Measurements from ENCODE around the gene KRTAP10-3. TPM values are rescaled to one million over a fixed set of nuclear protein-coding genes. Genes with fewer than 3 reads are reported as not detected.

The KRTAP10-3 gene
- total and polyA plus RNA-seq, 2 donors (not counting 3 experiments of a cell fraction or from before 2014, with no cell fraction given) = not detected

DNA sequence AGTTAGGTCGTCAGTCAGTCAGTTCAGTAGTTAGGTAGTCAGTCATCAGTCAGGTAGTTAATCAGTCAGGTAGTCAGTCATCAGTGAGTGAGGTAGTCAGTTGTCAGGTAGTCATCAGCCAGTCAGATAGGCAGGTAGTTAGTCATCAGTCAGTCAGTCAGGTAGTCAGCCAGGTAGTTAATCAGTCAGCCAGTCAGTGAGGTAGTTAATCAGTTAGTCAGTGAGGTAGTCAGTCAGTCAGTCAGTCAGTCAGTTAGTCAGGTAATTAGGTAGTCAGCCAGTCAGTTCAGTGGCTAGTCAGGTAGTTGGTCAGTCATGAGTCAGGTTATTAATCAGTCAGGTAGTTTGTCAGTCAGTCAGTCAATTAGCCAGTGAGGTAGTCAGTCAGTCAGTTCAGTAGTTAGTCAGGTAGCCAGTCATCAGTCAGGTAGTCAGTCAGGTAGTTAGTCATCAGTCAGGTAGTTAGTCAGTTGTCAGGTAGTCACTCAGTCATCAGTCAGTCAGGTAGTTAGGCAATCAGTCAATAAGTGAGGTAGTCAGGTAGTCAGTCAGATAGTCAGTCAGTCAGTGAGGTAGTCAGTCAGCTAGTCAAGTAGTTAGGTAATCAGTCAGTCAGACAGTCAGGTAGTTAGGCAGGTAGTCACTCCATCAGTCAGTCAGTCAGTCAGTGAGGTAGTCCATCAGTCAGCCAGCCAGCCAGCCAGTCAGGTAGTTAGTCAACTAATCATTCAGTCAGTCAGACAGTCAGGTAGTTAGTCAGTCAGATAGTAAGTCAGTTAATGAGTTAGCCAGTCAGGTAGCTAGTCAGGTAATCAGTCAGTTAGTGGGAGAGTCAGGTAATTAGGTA lies 34.8 kb downstream of the KRTAP10-3 start:
- H3K4me3 ChIP-seq (replicated peaks in 1 of 3; ENCODE audit: insufficient read depth in 1 of 3, low read depth in 1 of 3, low read length in 3 of 3) = no peak overlapping the region
- TF ChIP-seq POLR2AphosphoS5 (IDR thresholded peaks at IDR 0.05; ENCODE audit: insufficient read depth, low read depth, low read length) (no peak), EZH2 (IDR thresholded peaks at IDR 0.05; ENCODE audit: borderline replicate concordance, low read depth, low read length, severe bottlenecking) (no peak), FOS (IDR thresholded peaks at IDR 0.05; ENCODE audit: borderline replicate concordance, insufficient read depth, low read length) (no peak), CTCF (IDR thresholded peaks at IDR 0.05; ENCODE audit: extremely low read depth in 1 of 2, insufficient read depth in 1 of 2, low read depth in 1 of 2, low read length in 2 of 2) (no peak), POLR2A (IDR thresholded peaks at IDR 0.05; ENCODE audit: low read depth, low read length) (no peak), MYC (IDR thresholded peaks at IDR 0.05; ENCODE audit: low read depth, low read length) (no peak), JUN (IDR thresholded peaks at IDR 0.05; ENCODE audit: borderline replicate concordance, insufficient read depth, insufficient read length, low read depth) (no peak), GATA2 (IDR thresholded peaks at IDR 0.05; ENCODE audit: insufficient read depth, insufficient read length, low read depth, low read length) (no peak)
- TF ChIP-seq, protein P1, sequence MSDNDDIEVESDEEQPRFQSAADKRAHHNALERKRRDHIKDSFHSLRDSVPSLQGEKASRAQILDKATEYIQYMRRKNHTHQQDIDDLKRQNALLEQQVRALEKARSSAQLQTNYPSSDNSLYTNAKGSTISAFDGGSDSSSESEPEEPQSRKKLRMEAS (IDR thresholded peaks at IDR 0.05; ENCODE audit: insufficient read depth, insufficient read length) = no peak
- dilution Hi-C loops (cut with MboI; ENCODE audit: extremely low pct_ligation_motif_present, low sequenced_read_pairs) = no loop called here
- no peak overlapping the region for H3K4me2 ChIP-seq (ENCODE audit: insufficient read depth, low read length)
- no peaks in the 10 kb centered on the region for H3K9me1 ChIP-seq (replicated peaks; ENCODE audit: control insufficient read depth, extremely low read depth, insufficient read depth, low read length)
- intact Hi-C loops (cut with micrococcal nuclease) = no loop called here
- ChIA-PET POLR2A (no interaction called here), CTCF (no interaction called here)
- DNase-seq (ENCODE audit: low read depth, low spot score) (no peak), FAIRE-seq (no peak)
- no TSS peak for BruUV-seq (replicated peaks)
- H3K9ac ChIP-seq (replicated peaks; ENCODE audit: extremely low read depth, insufficient read depth, low read length) = no peak overlapping the region
- no peaks in the 10 kb centered on the region for H3K79me2 ChIP-seq (ENCODE audit: control insufficient read depth, insufficient read depth, low read length)
- no peak overlapping the region for H3K27ac ChIP-seq (ENCODE audit: insufficient read depth, low read depth, low read length)
- H3K27me3 ChIP-seq (ENCODE audit: control insufficient read depth in 2 of 2, insufficient read depth in 2 of 2, low read length in 2 of 2) = no peaks in the 10 kb centered on the region
- no peaks in the 10 kb centered on the region for H4K20me1 ChIP-seq (replicated peaks; ENCODE audit: control insufficient read depth, extremely low read depth, insufficient read depth, low read length)
- no peaks in the 10 kb centered on the region for H3K9me3 ChIP-seq (replicated peaks; ENCODE audit: control insufficient read depth, insufficient read depth, low read length)
- no peaks in the 10 kb centered on the region for H3K4me1 ChIP-seq (ENCODE audit: control insufficient read depth, extremely low read depth, insufficient read depth, low read length)
- no peak overlapping the region for H2AFZ ChIP-seq (ENCODE audit: low read depth, low read length)
- no peaks in the 10 kb centered on the region for H3K36me3 ChIP-seq (ENCODE audit: control insufficient read depth in 2 of 2, extremely low read depth in 1 of 2, insufficient read depth in 2 of 2, low read length in 2 of 2)
